ENCODE measurements around the gene MTMR3.
"Not testable (repeated sequence)": the region's sequence is repeated elsewhere in the genome, so short reads cannot be mapped to it uniquely, and the experiment has no call there.

The MTMR3 gene

GRCh38 chr22:30054067-30054763 lies 171.2 kb downstream of the MTMR3 start:
- no peak for DNase-seq (ENCODE audit: low read depth in 2 of 2)

DNA sequence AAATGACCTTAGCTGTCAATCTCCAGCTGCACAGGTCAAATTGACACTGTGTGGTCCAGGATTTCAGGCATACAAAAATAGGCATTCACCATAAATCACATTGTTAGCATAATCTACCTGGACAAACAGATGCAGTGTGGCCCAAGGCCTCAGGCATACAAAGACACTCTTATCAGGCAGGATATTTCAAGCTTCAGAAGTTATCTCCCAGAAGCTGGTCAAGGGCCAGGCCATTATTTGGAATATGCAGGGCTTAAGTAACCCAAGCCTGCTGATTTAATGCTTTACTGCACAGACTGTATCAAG lies 171.7 kb downstream of the MTMR3 start:
- DNase-seq (ENCODE audit: low read depth in 2 of 2): no peak

- no peak for DNase-seq (ENCODE audit: low read depth in 2 of 2)
These were observed 173.0 kb downstream of the MTMR3 start for GRCh38 chr22:30056015-30056414.

GRCh38 chr22:30057375-30057774 lies 174.4 kb downstream of the MTMR3 start:
- no peak for DNase-seq (ENCODE audit: low read depth in 2 of 2)

- not testable (repeated sequence) for DNase-seq (ENCODE audit: low read depth in 2 of 2)
These were observed 176.5 kb downstream of the MTMR3 start for GRCh38 chr22:30059346-30060020.

DNA sequence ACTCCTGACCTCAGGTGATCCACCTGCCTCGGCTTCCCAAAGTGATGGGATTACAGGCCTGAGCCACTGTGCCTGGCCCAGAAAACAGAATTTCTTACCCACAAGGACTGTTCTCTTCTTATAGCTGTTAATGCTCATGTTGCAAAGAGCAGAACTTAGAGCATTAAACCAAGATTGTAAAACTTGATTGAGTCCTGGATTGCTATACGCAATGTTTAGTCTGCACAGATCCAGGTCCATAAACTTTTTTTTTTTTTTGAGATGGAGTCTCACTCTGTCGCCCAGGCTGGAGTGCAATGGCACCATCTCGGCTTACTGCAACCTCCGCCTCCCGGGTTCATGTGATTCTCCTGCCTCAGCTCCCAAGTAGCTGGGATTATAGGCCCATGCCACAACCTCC lies 178.1 kb downstream of the MTMR3 start:
- DNase-seq (ENCODE audit: low read depth in 2 of 2): not testable (repeated sequence)

GRCh38 chr22:30062259-30062658 lies 179.3 kb downstream of the MTMR3 start:
- no peak for DNase-seq (ENCODE audit: low read depth in 2 of 2)

DNA sequence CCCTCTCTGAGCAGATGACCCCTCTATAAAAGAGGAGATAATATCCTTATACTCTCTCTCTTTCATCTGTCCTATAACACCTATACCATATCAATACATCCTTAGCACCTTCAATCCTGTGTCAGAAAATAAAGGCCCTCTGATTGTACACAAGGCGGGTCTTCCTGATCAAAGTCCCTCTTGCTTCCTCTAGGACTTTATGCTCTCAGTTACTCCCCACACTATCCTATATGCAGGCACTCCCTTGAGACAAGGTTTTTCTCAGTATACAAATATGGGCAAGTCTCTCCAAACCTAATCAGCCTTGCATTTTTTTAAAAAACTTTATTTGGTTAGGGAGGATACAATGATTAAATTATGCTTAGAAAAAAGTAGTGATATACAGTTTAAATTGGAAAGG lies 180.0 kb downstream of the MTMR3 start:
- DNase-seq (ENCODE audit: low read depth in 2 of 2): no peak

DNA sequence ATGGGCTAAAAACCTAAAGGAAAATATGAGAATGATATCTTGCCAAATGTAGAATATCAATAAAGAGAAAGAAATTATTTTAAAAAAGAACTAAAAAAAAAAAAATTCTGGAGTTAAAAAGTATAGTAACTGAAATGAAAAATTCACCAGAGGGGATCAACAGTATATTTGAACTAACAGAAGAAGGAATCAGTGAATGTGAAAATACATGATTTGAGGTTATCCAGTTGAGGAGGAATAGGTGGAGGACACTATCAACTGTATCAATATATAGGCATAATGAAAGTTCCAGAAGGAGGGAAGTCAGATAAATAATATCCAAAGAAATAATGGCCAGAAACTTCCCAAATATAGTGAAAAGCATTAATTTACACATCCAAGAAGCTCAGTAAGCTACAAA lies 181.2 kb downstream of the MTMR3 start:
- DNase-seq (ENCODE audit: low read depth in 2 of 2): no peak

DNA sequence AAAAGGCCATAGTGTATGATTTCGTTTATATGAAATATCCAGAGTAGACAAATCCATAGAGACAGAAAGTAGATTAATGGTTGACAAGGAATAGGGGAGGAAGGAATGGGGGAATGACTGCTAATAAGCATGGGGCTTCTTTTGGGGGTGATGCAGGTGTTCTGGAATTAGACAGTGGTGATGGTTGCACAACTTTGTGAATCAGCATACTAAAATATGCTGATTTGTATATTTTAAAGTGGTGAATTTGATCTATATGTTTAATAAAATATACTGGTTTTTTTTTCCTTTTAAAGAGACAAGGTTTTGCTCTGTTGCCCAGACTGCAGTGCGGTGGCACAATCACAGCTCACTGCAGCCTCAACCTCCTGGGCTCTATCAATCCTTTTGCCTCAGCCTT lies 190.8 kb downstream of the MTMR3 start:
- DNase-seq (ENCODE audit: low read depth in 2 of 2): no peak

DNA sequence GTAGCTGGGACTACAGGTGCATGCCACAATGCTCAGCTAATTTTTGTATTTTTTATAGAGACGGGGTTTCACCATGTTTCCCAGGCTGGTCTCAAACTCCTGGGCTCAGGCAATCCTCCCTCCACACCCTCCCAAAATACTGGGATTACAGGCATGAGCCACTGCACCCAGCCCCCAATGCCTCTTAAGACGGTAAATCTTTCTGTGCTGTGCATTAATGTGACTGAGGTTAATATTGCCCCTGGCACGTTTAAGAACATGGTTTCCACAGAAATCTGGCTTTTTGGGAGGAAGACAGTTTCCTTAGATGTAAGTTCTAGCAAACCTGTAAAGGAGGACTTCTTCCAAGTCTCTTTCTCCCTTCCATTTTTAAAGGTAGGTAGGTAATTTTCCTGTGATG lies 191.2 kb downstream of the MTMR3 start:
- no peak for DNase-seq (ENCODE audit: low read depth in 2 of 2)

GRCh38 chr22:30074994-30075393 lies 192.0 kb downstream of the MTMR3 start:
- DNase-seq (ENCODE audit: low read depth in 2 of 2): no peak

GRCh38 chr22:30077279-30077880 lies 194.4 kb downstream of the MTMR3 start:
- DNase-seq (ENCODE audit: low read depth in 2 of 2): no peak

DNA sequence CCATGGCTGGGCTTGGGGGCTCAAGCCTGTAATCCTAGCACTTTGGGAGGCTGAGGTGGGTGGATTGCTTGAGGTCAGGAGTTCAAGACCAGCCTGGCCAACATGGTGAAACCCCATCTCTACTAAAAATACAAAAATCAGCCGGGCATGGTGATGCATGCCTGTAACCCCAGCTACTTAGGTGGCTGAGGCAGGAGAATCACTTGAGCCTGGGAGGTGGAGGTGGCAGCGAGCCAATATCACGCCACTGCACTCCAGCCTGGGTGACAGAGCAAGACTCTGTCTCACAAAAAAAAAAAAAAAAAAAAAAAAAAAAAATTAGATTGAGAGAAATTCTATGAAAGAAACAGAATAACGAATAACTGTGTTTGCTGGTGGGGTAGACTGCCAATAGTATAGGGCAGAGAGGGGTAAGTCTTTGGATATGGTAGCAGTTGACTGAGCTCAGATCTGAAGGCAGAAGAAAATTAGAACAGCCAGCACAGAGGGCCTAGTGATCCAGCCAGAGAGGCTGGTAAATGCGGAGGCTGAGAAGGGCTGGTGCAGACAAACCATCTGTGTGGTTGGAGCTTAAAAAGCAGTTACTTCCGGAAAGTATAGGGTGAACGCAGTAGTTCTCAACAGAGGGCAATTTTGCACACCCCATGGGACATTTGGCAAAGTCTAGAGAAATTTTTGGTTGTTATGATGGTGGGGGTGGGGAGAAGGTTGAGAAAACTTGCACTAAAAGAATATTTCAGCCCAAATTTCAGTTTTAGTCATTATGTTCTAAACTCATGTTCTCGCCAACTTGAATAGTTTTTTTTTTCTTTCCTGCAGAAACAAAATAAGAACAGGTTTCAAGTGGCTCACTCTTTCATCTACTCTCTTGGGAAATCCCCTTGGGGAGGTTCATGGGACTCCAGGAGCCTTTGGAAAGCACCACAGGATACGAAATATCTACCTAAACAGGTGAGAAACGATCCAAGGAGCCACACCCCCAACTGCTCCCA lies 195.6 kb downstream of the MTMR3 start:
- DNase-seq (ENCODE audit: low read depth in 2 of 2): no peak

DNA sequence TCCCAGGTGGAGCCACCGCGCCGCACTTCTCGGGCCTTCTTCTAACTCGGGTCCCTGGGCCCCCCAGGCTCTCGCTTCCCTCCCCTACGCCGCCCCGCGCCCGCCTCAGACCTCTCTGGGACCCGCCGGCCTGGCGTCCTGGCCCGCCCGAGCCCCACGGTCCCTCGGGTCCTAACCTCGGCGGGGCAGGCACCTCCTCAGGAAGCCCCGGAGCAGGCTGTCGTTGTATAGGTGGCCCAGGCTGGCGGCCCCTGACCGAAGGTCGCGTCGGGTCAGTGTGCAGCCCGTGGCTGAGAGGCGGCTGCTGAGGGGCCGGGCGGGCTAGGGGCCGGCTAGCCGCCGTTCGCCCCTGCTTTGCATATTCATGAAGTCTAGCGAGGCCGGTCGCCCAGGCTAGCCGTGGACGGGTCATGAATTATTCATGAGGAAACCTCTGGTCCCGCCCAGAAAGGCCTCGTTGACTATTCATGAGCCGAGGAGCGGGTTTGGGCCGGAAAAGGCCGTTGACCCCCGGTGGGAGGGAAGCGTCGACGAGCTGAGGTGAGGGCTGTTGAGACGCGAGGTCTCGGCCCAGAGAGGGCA lies 197.1 kb downstream of the MTMR3 start, which contains the start of gene HORMAD2:
TSS of gene HORMAD2 (plus strand) at position 513 of the 582 bp plus-strand sequence. CDS start 13,489 bp downstream, outside the sequence.
- no peak for DNase-seq (ENCODE audit: low read depth in 2 of 2)

All from stimulated activated CD4-positive, alpha-beta T cell treated with anti-CD3 and anti-CD28 coated beads, Interleukin-12 subunit alpha, Interleukin-12 subunit beta, amount 100 ng/mL, for 24 hours (primary cell).